ENCODE measurements around the gene SLC7A14. TPM values are rescaled to one million over a fixed set of nuclear protein-coding genes. Genes with fewer than 3 reads are reported as not detected.

The SLC7A14 gene
- total and polyA plus RNA-seq, 4 donors: 0.01 to 0.06 (median 0.03) TPM; not detected in 1

DNA sequence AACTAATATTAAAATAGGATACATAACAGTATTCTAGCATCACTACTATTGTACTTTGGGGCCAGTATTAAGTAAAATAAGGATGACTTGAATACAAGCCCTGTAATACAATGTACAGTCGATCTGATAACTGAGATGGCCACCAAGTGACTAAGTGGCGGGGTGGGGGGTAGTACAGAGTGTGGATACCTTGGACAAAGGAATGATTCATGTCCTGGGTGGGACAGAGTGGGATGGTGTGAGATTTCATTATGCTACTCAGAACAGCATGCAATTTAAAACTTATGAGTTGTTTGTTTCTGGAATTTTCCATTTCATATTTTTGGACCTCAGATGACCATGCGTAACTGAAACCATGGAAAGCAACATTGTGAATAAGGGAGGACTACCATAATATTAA lies 46.0 kb downstream of the SLC7A14 start:
- no peak for ATAC-seq (ENCODE audit: insufficient read depth, low FRiP score)

DNA sequence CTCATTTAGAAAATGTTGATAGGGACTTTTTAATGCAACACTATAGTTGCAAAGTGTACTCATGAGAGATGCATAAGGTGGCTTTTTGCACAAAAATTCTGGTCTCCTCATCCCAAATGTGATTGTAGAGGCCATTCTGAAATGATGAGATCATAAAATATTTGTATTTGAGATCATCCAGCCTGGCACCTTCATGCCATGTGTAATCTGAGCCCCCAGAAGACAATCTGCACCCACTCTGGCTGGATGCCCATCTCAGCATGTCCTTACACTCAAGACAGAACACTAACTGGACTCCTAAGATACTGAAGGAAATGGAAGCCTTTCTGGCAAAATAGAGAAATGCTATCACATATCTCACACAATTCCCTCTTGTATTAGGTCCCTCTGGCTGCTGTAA lies 49.2 kb downstream of the SLC7A14 start:
- Histone ChIP-seq H3K9me3 (ENCODE audit: control insufficient read depth in 4 of 4, insufficient read depth in 3 of 4, low read length in 3 of 4) (no peaks in the 10 kb centered on the region), H3K27me3 (ENCODE audit: control insufficient read depth in 3 of 3, insufficient read depth in 3 of 3, low read length in 2 of 3) (no peaks in the 10 kb centered on the region), H3K4me3 (no peak overlapping the region), H3K4me1 (ENCODE audit: control insufficient read depth in 5 of 5, insufficient read depth in 5 of 5, low read length in 5 of 5) (peaks cover 0 to 4% (median 2%) of the 10 kb centered on the region in 5 donors), H3K9ac (ENCODE audit: insufficient read depth in 1 of 2, low read length in 2 of 2) (no peak overlapping the region), H3K36me3 (ENCODE audit: control insufficient read depth in 4 of 4, insufficient read depth in 4 of 4, low read length in 4 of 4) (no peaks in the 10 kb centered on the region), H3K27ac (ENCODE audit: low read depth in 1 of 2, low read length in 1 of 2) (no peak overlapping the region)
- TF ChIP-seq, protein P1, sequence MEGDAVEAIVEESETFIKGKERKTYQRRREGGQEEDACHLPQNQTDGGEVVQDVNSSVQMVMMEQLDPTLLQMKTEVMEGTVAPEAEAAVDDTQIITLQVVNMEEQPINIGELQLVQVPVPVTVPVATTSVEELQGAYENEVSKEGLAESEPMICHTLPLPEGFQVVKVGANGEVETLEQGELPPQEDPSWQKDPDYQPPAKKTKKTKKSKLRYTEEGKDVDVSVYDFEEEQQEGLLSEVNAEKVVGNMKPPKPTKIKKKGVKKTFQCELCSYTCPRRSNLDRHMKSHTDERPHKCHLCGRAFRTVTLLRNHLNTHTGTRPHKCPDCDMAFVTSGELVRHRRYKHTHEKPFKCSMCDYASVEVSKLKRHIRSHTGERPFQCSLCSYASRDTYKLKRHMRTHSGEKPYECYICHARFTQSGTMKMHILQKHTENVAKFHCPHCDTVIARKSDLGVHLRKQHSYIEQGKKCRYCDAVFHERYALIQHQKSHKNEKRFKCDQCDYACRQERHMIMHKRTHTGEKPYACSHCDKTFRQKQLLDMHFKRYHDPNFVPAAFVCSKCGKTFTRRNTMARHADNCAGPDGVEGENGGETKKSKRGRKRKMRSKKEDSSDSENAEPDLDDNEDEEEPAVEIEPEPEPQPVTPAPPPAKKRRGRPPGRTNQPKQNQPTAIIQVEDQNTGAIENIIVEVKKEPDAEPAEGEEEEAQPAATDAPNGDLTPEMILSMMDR (IDR thresholded peaks at IDR 0.05; ENCODE audit: control extremely low read depth, extremely low read depth): no peak
- DNase-seq: no peak
- ATAC-seq (ENCODE audit: insufficient read depth, low FRiP score): no peak

More for the DNA sequence above, 46.0 kb downstream of the SLC7A14 start:
- Histone ChIP-seq H3K27me3 (ENCODE audit: control insufficient read depth in 3 of 3, insufficient read depth in 3 of 3, low read length in 2 of 3) (peaks cover 0 to 2% (median 0%) of the 10 kb centered on the region in 3 donors), H3K27ac (ENCODE audit: low read depth in 1 of 2, low read length in 1 of 2) (no peak overlapping the region), H3K9ac (ENCODE audit: insufficient read depth in 1 of 2, low read length in 2 of 2) (no peak overlapping the region), H3K4me3 (no peak overlapping the region), H3K9me3 (ENCODE audit: control insufficient read depth in 4 of 4, insufficient read depth in 3 of 4, low read length in 3 of 4) (no peaks in the 10 kb centered on the region), H3K4me1 (ENCODE audit: control insufficient read depth in 5 of 5, insufficient read depth in 5 of 5, low read length in 5 of 5) (peaks cover 0 to 1% (median 0%) of the 10 kb centered on the region in 5 donors), H3K36me3 (ENCODE audit: control insufficient read depth in 4 of 4, insufficient read depth in 4 of 4, low read length in 4 of 4) (no peaks in the 10 kb centered on the region)
- DNase-seq: no peak
- TF ChIP-seq, protein P1 (IDR thresholded peaks at IDR 0.05; ENCODE audit: control extremely low read depth, extremely low read depth): no peak
- 88 to 91% methylated on average over 3 of the region's 3 CpGs for WGBS, 2 donors

DNA sequence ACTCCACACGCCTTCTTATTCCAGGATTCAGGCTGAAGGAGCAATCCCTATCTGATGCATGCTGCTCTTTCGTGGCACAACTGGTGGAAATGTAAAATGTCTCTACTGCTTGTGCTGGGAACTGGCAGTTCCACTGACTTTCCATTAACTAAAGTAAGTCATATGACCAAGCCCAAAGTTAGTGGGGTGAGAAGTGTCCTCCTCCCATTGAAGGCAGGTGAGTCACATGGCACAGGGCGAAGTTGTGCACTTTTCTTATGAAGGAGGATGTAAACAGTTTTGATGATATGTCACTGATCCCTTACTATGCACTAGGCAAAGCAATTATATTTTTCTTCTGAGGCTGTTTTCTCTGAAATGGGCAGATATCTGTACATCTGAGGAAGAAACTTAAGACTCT lies 51.6 kb downstream of the SLC7A14 start:
- H3K27ac ChIP-seq (ENCODE audit: low read depth in 1 of 2, low read length in 1 of 2): no peak overlapping the region
- H3K27me3 ChIP-seq (ENCODE audit: control insufficient read depth in 3 of 3, insufficient read depth in 3 of 3, low read length in 2 of 3): no peaks in the 10 kb centered on the region
- no peak overlapping the region for H3K4me3 ChIP-seq
- H3K36me3 ChIP-seq (ENCODE audit: control insufficient read depth in 4 of 4, insufficient read depth in 4 of 4, low read length in 4 of 4): no peaks in the 10 kb centered on the region
- DNase-seq: no peak
- H3K9me3 ChIP-seq (ENCODE audit: control insufficient read depth in 4 of 4, insufficient read depth in 3 of 4, low read length in 3 of 4): no peaks in the 10 kb centered on the region
- TF ChIP-seq, protein P1 (IDR thresholded peaks at IDR 0.05; ENCODE audit: control extremely low read depth, extremely low read depth): no peak
- H3K4me1 ChIP-seq (ENCODE audit: control insufficient read depth in 5 of 5, insufficient read depth in 5 of 5, low read length in 5 of 5): peaks cover 0 to 4% (median 2%) of the 10 kb centered on the region in 5 donors
- ATAC-seq (ENCODE audit: insufficient read depth, low FRiP score): no peak
- 81 to 85% methylated on average over 3 of the region's 3 CpGs for WGBS, 2 donors
- H3K9ac ChIP-seq (ENCODE audit: insufficient read depth in 1 of 2, low read length in 2 of 2): no peak overlapping the region

DNA sequence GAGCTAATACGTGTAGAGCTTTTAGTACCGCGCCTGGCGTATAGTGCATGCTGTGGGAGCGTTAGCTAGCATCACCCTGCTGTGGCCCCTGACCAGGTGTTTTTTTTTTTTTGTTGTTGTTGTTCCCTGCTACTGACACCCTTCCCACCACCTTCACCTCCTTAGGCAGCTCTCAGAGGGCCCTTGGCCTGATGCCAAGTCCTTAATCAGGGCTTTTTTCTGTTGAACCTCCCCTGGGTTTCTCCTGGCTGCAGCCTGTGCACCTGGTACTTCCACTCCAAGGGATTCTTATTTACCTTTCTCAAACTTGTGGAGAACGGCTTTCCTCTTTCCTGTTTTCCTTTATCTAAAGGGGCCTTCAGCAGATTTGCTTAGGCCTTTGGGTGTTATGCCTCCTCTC lies 53.3 kb downstream of the SLC7A14 start:
- no peak overlapping the region for H3K4me3 ChIP-seq
- DNase-seq: peak; percentile 6 to 30 (median 29)
- H3K9ac ChIP-seq (ENCODE audit: insufficient read depth in 1 of 2, low read length in 2 of 2): no peak overlapping the region
- H3K9me3 ChIP-seq (ENCODE audit: control insufficient read depth in 4 of 4, insufficient read depth in 3 of 4, low read length in 3 of 4): no peaks in the 10 kb centered on the region
- no peaks in the 10 kb centered on the region for H3K27me3 ChIP-seq (ENCODE audit: control insufficient read depth in 3 of 3, insufficient read depth in 3 of 3, low read length in 2 of 3)
- 77 to 85% methylated on average over 6 of the region's 6 CpGs for WGBS, 2 donors
- TF ChIP-seq, protein P1 (IDR thresholded peaks at IDR 0.05; ENCODE audit: control extremely low read depth, extremely low read depth): no peak
- H3K27ac ChIP-seq (ENCODE audit: low read depth in 1 of 2, low read length in 1 of 2): no peak overlapping the region
- no peaks in the 10 kb centered on the region for H3K36me3 ChIP-seq (ENCODE audit: control insufficient read depth in 4 of 4, insufficient read depth in 4 of 4, low read length in 4 of 4)
- H3K4me1 ChIP-seq (ENCODE audit: control insufficient read depth in 5 of 5, insufficient read depth in 5 of 5, low read length in 5 of 5): peaks cover 0 to 4% (median 2%) of the 10 kb centered on the region in 5 donors
- no peak for ATAC-seq (ENCODE audit: insufficient read depth, low FRiP score)

Data from lung (tissue), 12 donors.